ENCODE data around the gene KRT81. TPM values are rescaled to one million over a fixed set of nuclear protein-coding genes. Genes with fewer than 3 reads are reported as not detected.
"Not testable (repeated sequence)": the region's sequence is repeated elsewhere in the genome, so short reads cannot be mapped to it uniquely, and the experiment has no call there.

The KRT81 gene
- total RNA-seq, 4 donors from 2014 or later, result 0.27 TPM; not detected in 3

DNA sequence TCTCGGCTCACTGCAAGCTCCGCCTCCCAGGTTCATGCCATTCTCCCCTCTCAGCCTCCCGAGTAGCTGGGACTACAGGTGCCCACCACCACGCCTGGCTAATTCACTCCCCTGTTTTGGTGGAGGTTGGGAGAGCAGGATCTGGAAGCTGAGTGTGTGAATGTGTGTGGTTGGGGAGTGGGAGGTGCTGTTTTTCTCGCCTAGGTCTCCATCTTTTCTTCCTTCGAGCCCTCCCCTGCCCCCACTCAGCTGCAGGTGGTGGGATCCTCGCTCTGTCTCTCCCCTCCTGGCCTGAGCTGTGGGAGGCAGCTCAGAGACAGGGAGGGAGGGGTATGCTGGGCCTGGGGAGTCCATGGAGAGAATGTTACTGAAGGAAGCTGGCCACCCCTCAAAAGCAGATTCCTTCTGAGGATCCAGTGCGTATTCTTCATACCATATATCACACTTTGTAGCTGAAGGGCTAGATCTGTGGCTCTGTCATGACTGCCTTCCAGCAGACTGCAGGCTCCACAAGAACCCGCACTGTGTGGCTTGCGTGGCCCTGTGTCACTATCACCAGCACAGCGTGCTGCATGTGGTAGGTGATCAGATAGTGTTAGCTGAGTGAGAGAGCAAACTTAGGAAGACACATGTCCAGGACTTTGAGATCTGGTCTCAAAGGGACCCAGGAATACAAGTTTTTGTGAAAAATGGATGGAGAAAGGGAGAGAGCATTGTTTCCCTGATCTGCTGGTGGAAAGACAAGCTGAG is 27.1 kb upstream of the KRT81 start:
- H3K36me3 ChIP-seq, result no peaks in the 10 kb centered on the region
- no peaks in the 10 kb centered on the region for H3K4me1 ChIP-seq
- 0 to 91% methylated on average over 1 to 5 of the region's 11 CpGs for WGBS, 2 donors (ENCODE audit: low coverage in 1 of 2)
- TF ChIP-seq, protein P1, sequence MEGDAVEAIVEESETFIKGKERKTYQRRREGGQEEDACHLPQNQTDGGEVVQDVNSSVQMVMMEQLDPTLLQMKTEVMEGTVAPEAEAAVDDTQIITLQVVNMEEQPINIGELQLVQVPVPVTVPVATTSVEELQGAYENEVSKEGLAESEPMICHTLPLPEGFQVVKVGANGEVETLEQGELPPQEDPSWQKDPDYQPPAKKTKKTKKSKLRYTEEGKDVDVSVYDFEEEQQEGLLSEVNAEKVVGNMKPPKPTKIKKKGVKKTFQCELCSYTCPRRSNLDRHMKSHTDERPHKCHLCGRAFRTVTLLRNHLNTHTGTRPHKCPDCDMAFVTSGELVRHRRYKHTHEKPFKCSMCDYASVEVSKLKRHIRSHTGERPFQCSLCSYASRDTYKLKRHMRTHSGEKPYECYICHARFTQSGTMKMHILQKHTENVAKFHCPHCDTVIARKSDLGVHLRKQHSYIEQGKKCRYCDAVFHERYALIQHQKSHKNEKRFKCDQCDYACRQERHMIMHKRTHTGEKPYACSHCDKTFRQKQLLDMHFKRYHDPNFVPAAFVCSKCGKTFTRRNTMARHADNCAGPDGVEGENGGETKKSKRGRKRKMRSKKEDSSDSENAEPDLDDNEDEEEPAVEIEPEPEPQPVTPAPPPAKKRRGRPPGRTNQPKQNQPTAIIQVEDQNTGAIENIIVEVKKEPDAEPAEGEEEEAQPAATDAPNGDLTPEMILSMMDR (IDR thresholded peaks at IDR 0.05), result no peak
- TF ChIP-seq EP300 (IDR thresholded peaks at IDR 0.05) (no peak), POLR2A (IDR thresholded peaks at IDR 0.05) (no peak), POLR2AphosphoS5 (IDR thresholded peaks at IDR 0.05) (no peak)
- no peaks in the 10 kb centered on the region for H3K9me3 ChIP-seq
- H3K27ac ChIP-seq, result no peak overlapping the region
- H3K27me3 ChIP-seq, result peaks cover 46% of the 10 kb centered on the region
- H3K4me3 ChIP-seq, result no peak overlapping the region
- ATAC-seq, result no peak

DNA sequence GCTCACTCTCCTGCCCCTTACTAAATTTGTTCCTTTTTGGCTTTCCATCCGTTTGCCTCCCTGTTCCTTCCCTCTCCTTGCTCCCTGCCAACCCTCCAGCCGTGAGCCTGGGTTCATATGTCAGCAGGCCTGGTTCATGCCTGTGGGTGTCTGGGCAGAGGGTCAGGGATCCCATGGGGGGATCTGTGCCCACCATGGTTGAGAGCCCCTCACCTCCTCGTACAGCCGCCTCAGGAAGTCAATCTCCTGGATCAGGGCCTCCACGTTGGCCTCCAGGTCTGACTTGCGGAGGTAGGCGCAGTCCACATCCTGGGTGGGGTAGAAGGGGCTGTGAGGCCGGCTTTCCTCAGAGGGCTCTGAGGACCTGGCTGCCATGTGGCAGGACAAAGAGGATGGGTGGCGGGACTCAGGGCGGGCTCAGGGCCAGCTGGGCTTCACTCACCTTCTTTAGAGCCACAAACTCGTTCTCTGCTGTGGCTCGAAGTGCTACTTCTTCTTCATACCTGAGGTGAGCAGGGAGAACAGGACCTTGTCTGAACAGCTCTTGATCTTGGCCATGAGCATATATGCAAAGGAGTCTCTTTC is 26.2 kb upstream of the KRT81 start:
- Histone ChIP-seq H3K4me3 (no peak overlapping the region), H3K27ac (no peak overlapping the region), H3K27me3 (peaks cover 46% of the 10 kb centered on the region), H3K9me3 (no peaks in the 10 kb centered on the region), H3K4me1 (no peaks in the 10 kb centered on the region), H3K36me3 (no peaks in the 10 kb centered on the region)
- ATAC-seq, result no peak
- 70% methylated on average over 2 of the region's 12 CpGs; no CpG with 5 or more reads in 1 of the 2 donors for WGBS, 2 donors (ENCODE audit: low coverage in 1 of 2)
- no peak for TF ChIP-seq POLR2A (IDR thresholded peaks at IDR 0.05)
- TF ChIP-seq, protein P1 (IDR thresholded peaks at IDR 0.05), result no peak
- TF ChIP-seq EP300 (IDR thresholded peaks at IDR 0.05), result no peak
- no peak for TF ChIP-seq POLR2AphosphoS5 (IDR thresholded peaks at IDR 0.05)

DNA sequence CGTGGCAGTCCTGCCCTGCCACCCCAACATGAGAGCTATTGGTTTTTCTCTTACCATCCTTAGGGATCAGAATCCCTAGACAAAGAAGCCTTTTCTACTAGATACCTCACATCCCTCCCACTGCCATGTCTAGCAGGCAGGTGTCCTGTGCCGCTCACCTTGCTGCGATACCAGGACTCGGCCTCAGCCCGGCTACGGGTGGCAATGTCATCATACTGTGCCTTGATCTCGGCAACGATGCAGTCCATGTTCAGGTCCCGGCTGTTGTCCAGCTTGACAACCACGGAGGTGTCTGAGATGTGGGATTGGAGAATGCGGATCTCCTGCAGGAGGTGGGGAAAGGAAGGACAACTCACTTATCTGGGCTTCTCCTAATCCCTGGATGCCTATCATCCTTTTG is 25.4 kb upstream of the KRT81 start:
- ATAC-seq, result no peak
- TF ChIP-seq, protein P1 (IDR thresholded peaks at IDR 0.05), result no peak
- TF ChIP-seq POLR2A (IDR thresholded peaks at IDR 0.05) (no peak), POLR2AphosphoS5 (IDR thresholded peaks at IDR 0.05) (no peak), EP300 (IDR thresholded peaks at IDR 0.05) (no peak)

DNA sequence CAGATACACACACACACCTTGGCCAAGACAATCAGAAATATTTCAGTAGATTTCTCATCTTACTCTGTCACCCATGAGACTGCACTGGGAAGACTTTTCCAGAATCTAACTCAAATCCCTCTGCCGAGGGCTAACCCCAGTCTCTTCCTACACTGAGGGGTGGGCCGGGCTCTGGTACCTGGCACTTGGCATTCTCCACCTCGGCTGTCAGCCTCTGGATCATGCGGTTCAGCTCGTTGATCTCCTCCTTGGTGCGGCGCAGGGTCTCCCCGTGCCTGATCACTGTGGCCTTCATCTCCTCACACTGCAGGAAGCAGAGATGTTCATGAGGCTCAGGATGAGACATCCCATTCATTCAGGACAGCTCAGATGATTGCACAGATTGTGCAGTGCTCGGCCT is 25.0 kb upstream of the KRT81 start:
- WGBS, 2 donors (ENCODE audit: low coverage in 1 of 2), result 40 to 83% methylated on average over 1 to 5 of the region's 9 CpGs
- no peaks in the 10 kb centered on the region for H3K4me1 ChIP-seq
- no peak overlapping the region for H3K27ac ChIP-seq
- no peak overlapping the region for H3K4me3 ChIP-seq
- H3K9me3 ChIP-seq, result no peaks in the 10 kb centered on the region
- H3K36me3 ChIP-seq, result no peaks in the 10 kb centered on the region
- ATAC-seq, result no peak
- peaks cover 45% of the 10 kb centered on the region for H3K27me3 ChIP-seq
- TF ChIP-seq POLR2AphosphoS5 (IDR thresholded peaks at IDR 0.05) (no peak), POLR2A (IDR thresholded peaks at IDR 0.05) (no peak), EP300 (IDR thresholded peaks at IDR 0.05) (no peak)
- TF ChIP-seq, protein P1 (IDR thresholded peaks at IDR 0.05), result no peak

More for the DNA sequence above, 25.4 kb upstream of the KRT81 start:
- WGBS, 2 donors (ENCODE audit: low coverage in 1 of 2), result no CpG with 5 or more reads among the region's 11 CpGs
- Histone ChIP-seq H3K4me3 (no peak overlapping the region), H3K27ac (no peak overlapping the region), H3K9me3 (no peaks in the 10 kb centered on the region), H3K36me3 (no peaks in the 10 kb centered on the region), H3K27me3 (peaks cover 50% of the 10 kb centered on the region), H3K4me1 (no peaks in the 10 kb centered on the region)

DNA sequence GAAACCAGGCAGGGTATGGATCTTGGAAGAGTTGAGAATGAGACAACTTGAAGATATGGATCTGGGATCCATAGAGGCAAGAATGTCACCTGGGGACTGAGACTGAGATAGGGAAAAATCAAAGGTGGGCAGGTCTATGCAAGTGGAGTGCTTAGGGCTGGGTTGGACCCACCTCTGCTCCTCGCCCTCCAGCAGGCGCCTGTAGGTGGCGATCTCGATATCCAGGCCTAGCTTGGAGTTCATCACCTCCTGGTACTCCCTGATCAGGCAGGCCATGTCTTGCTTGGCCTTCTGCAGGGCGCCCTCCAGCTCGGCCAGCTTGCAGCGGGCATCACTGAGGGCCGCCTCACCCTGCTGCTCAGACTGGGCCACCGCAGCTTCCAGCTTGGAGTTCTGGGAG is 24.4 kb upstream of the KRT81 start:
- 63% methylated on average over 2 to 9 of the region's 9 CpGs for WGBS, 2 donors (ENCODE audit: low coverage in 1 of 2)
- H3K4me3 ChIP-seq, H3K27ac ChIP-seq, ATAC-seq, H3K36me3 ChIP-seq, H3K4me1 ChIP-seq, H3K9me3 ChIP-seq: not testable (repeated sequence)
- peaks cover 40% of the 10 kb centered on the region for H3K27me3 ChIP-seq

Measured in gastroesophageal sphincter (tissue), 4 donors.